Measurements from ENCODE around the gene SLC47A2.
A peak's percentile ranks its signal among the peaks of the same experiment; 100 is the strongest.

SLC47A2 gene

GRCh38 chr17:19654342-19654886 lies 62.0 kb downstream of the SLC47A2 start:
- Histone ChIP-seq H3K9me3 (replicated peaks in 1 of 2; ENCODE audit: control insufficient read depth in 2 of 2, insufficient read depth in 1 of 2, low read depth in 1 of 2, low read length in 2 of 2) (peaks cover 12 to 18% of the 10 kb centered on the region in 2 donors), H3K27ac (replicated peaks; ENCODE audit: low read length) (no peak overlapping the region), H3K9ac (ENCODE audit: low read depth, low read length, poor library complexity) (no peak overlapping the region), H4K8ac (ENCODE audit: low read depth, low read length) (no peak overlapping the region), H2AFZ (ENCODE audit: low read length) (no peak overlapping the region), H3K4me3 (ENCODE audit: low read length in 2 of 2) (no peak overlapping the region), H3K4me2 (ENCODE audit: insufficient read depth, low read length, poor library complexity, severe bottlenecking) (no peak overlapping the region), H3K79me1 (ENCODE audit: low read depth, low read length) (peaks cover 3% of the 10 kb centered on the region), H2BK5ac (ENCODE audit: low read length) (no peak overlapping the region), H3K4ac (ENCODE audit: low read length) (peak overlapping the region; percentile 28), H3K4me1 (ENCODE audit: control insufficient read depth in 2 of 2, insufficient read depth in 1 of 2, low read depth in 1 of 2, low read length in 2 of 2) (peaks cover 0 to 3% of the 10 kb centered on the region in 2 donors), H3K18ac (ENCODE audit: low read length) (no peak overlapping the region), H3K23ac (ENCODE audit: low read depth, low read length, poor library complexity) (no peak overlapping the region), H3K36me3 (replicated peaks in 1 of 2; ENCODE audit: control insufficient read depth in 2 of 2, insufficient read depth in 2 of 2, low read length in 2 of 2) (peaks cover 25 to 59% of the 10 kb centered on the region in 2 donors), H2BK120ac (ENCODE audit: low read depth, low read length) (no peak overlapping the region), H4K91ac (ENCODE audit: low read depth, low read length, poor library complexity) (no peak overlapping the region), H2BK12ac (ENCODE audit: low read length) (no peak overlapping the region), H2AK5ac (ENCODE audit: low read depth, low read length) (no peak overlapping the region), H3K27me3 (ENCODE audit: control insufficient read depth in 3 of 3, insufficient read depth in 3 of 3, low read depth in 1 of 3, low read length in 3 of 3) (no peaks in the 10 kb centered on the region), H2BK15ac (ENCODE audit: low read length) (no peak overlapping the region), H3K14ac (ENCODE audit: low read length) (peak overlapping the region; percentile 31)
- DNase-seq (ENCODE audit: low spot score) = no peak
- WGBS, 2 donors (ENCODE audit: extremely low coverage in 2 of 2, insufficient read length in 2 of 2, insufficient replicate concordance in 1 of 2) = no CpG with 5 or more reads among the region's 30 CpGs

GRCh38 chr17:19652595-19652994 lies 63.8 kb downstream of the SLC47A2 start:
- H3K9me3 ChIP-seq (replicated peaks in 1 of 2; ENCODE audit: control insufficient read depth in 2 of 2, insufficient read depth in 1 of 2, low read depth in 1 of 2, low read length in 2 of 2) = peaks cover 12 to 18% of the 10 kb centered on the region in 2 donors
- H3K4me3 ChIP-seq (ENCODE audit: low read length in 2 of 2) = no peak overlapping the region
- no peak overlapping the region for H2BK5ac ChIP-seq (ENCODE audit: low read length)
- no peak overlapping the region for H4K91ac ChIP-seq (ENCODE audit: low read depth, low read length, poor library complexity)
- H3K27ac ChIP-seq (replicated peaks; ENCODE audit: low read length) = no peak overlapping the region
- no peak overlapping the region for H4K8ac ChIP-seq (ENCODE audit: low read depth, low read length)
- no peak overlapping the region for H2BK15ac ChIP-seq (ENCODE audit: low read length)
- no peak overlapping the region for H2AFZ ChIP-seq (ENCODE audit: low read length)
- H2BK12ac ChIP-seq (ENCODE audit: low read length) = no peak overlapping the region
- no peak overlapping the region for H3K14ac ChIP-seq (ENCODE audit: low read length)
- no CpG with 5 or more reads among the region's 3 CpGs for WGBS, 2 donors (ENCODE audit: extremely low coverage in 2 of 2, insufficient read length in 2 of 2, insufficient replicate concordance in 1 of 2)
- no peak overlapping the region for H3K18ac ChIP-seq (ENCODE audit: low read length)
- DNase-seq (ENCODE audit: low spot score) = no peak
- H3K4me1 ChIP-seq (ENCODE audit: control insufficient read depth in 2 of 2, insufficient read depth in 1 of 2, low read depth in 1 of 2, low read length in 2 of 2) = peaks cover 4 to 5% of the 10 kb centered on the region in 2 donors
- no peak overlapping the region for H3K4ac ChIP-seq (ENCODE audit: low read length)
- H2BK120ac ChIP-seq (ENCODE audit: low read depth, low read length) = no peak overlapping the region
- peaks cover 3% of the 10 kb centered on the region for H3K79me1 ChIP-seq (ENCODE audit: low read depth, low read length)
- no peak overlapping the region for H2AK5ac ChIP-seq (ENCODE audit: low read depth, low read length)
- H3K27me3 ChIP-seq (ENCODE audit: control insufficient read depth in 3 of 3, insufficient read depth in 3 of 3, low read depth in 1 of 3, low read length in 3 of 3) = no peaks in the 10 kb centered on the region
- no peak overlapping the region for H3K23ac ChIP-seq (ENCODE audit: low read depth, low read length, poor library complexity)
- H3K36me3 ChIP-seq (replicated peaks in 1 of 2; ENCODE audit: control insufficient read depth in 2 of 2, insufficient read depth in 2 of 2, low read length in 2 of 2) = peaks cover 25 to 48% of the 10 kb centered on the region in 2 donors
- H3K9ac ChIP-seq (ENCODE audit: low read depth, low read length, poor library complexity) = no peak overlapping the region
- H3K4me2 ChIP-seq (ENCODE audit: insufficient read depth, low read length, poor library complexity, severe bottlenecking) = no peak overlapping the region

- no peak overlapping the region for H3K4ac ChIP-seq (ENCODE audit: low read length)
These were observed 64.7 kb downstream of the SLC47A2 start for GRCh38 chr17:19651451-19652238.

GRCh38 chr17:19650826-19651225 lies 65.6 kb downstream of the SLC47A2 start:
- H2BK120ac ChIP-seq (ENCODE audit: low read depth, low read length) = no peak overlapping the region
- H3K79me1 ChIP-seq (ENCODE audit: low read depth, low read length) = peaks cover 3% of the 10 kb centered on the region
- no peak overlapping the region for H2BK5ac ChIP-seq (ENCODE audit: low read length)
- peaks cover 12 to 13% of the 10 kb centered on the region in 2 donors for H3K9me3 ChIP-seq (replicated peaks in 1 of 2; ENCODE audit: control insufficient read depth in 2 of 2, insufficient read depth in 1 of 2, low read depth in 1 of 2, low read length in 2 of 2)
- DNase-seq (ENCODE audit: low spot score) = no peak
- H3K14ac ChIP-seq (ENCODE audit: low read length) = no peak overlapping the region
- no peak overlapping the region for H3K23ac ChIP-seq (ENCODE audit: low read depth, low read length, poor library complexity)
- WGBS, 2 donors (ENCODE audit: extremely low coverage in 2 of 2, insufficient read length in 2 of 2, insufficient replicate concordance in 1 of 2) = no CpG with 5 or more reads among the region's 1 CpG
- no peak overlapping the region for H3K18ac ChIP-seq (ENCODE audit: low read length)
- no peak overlapping the region for H2AK5ac ChIP-seq (ENCODE audit: low read depth, low read length)
- peaks cover 0 to 8% (median 0%) of the 10 kb centered on the region in 3 experiments for H3K27me3 ChIP-seq (ENCODE audit: control insufficient read depth in 3 of 3, insufficient read depth in 3 of 3, low read depth in 1 of 3, low read length in 3 of 3)
- no peak overlapping the region for H4K8ac ChIP-seq (ENCODE audit: low read depth, low read length)
- no peak overlapping the region for H3K27ac ChIP-seq (replicated peaks; ENCODE audit: low read length)
- H4K91ac ChIP-seq (ENCODE audit: low read depth, low read length, poor library complexity) = no peak overlapping the region
- H3K4me1 ChIP-seq (ENCODE audit: control insufficient read depth in 2 of 2, insufficient read depth in 1 of 2, low read depth in 1 of 2, low read length in 2 of 2) = peaks cover 13% of the 10 kb centered on the region in 2 donors
- no peak overlapping the region for H3K4me3 ChIP-seq (ENCODE audit: low read length in 2 of 2)
- no peak overlapping the region for H3K9ac ChIP-seq (ENCODE audit: low read depth, low read length, poor library complexity)
- H2BK12ac ChIP-seq (ENCODE audit: low read length) = no peak overlapping the region
- no peak overlapping the region for H2AFZ ChIP-seq (ENCODE audit: low read length)
- H3K4ac ChIP-seq (ENCODE audit: low read length) = no peak overlapping the region
- H3K36me3 ChIP-seq (replicated peaks in 1 of 2; ENCODE audit: control insufficient read depth in 2 of 2, insufficient read depth in 2 of 2, low read length in 2 of 2) = peaks cover 16 to 32% of the 10 kb centered on the region in 2 donors
- H3K4me2 ChIP-seq (ENCODE audit: insufficient read depth, low read length, poor library complexity, severe bottlenecking) = no peak overlapping the region
- H2BK15ac ChIP-seq (ENCODE audit: low read length) = no peak overlapping the region

More at GRCh38 chr17:19651451-19652238, 64.7 kb downstream of the SLC47A2 start:
- Histone ChIP-seq H2BK12ac (ENCODE audit: low read length) (no peak overlapping the region), H3K36me3 (replicated peaks in 1 of 2; ENCODE audit: control insufficient read depth in 2 of 2, insufficient read depth in 2 of 2, low read length in 2 of 2) (peaks cover 23 to 40% of the 10 kb centered on the region in 2 donors), H3K4me1 (ENCODE audit: control insufficient read depth in 2 of 2, insufficient read depth in 1 of 2, low read depth in 1 of 2, low read length in 2 of 2) (peaks cover 13% of the 10 kb centered on the region in 2 donors), H3K27ac (replicated peaks; ENCODE audit: low read length) (no peak overlapping the region), H4K8ac (ENCODE audit: low read depth, low read length) (no peak overlapping the region), H2BK15ac (ENCODE audit: low read length) (no peak overlapping the region), H2AK5ac (ENCODE audit: low read depth, low read length) (no peak overlapping the region), H2BK5ac (ENCODE audit: low read length) (no peak overlapping the region), H3K18ac (ENCODE audit: low read length) (no peak overlapping the region), H3K9ac (ENCODE audit: low read depth, low read length, poor library complexity) (no peak overlapping the region), H3K4me3 (ENCODE audit: low read length in 2 of 2) (no peak overlapping the region), H3K23ac (ENCODE audit: low read depth, low read length, poor library complexity) (no peak overlapping the region), H3K27me3 (ENCODE audit: control insufficient read depth in 3 of 3, insufficient read depth in 3 of 3, low read depth in 1 of 3, low read length in 3 of 3) (peaks cover 0 to 5% (median 0%) of the 10 kb centered on the region in 3 experiments), H4K91ac (ENCODE audit: low read depth, low read length, poor library complexity) (no peak overlapping the region), H3K14ac (ENCODE audit: low read length) (no peak overlapping the region), H2BK120ac (ENCODE audit: low read depth, low read length) (no peak overlapping the region), H3K4me2 (ENCODE audit: insufficient read depth, low read length, poor library complexity, severe bottlenecking) (no peak overlapping the region), H3K79me1 (ENCODE audit: low read depth, low read length) (peaks cover 3% of the 10 kb centered on the region), H2AFZ (ENCODE audit: low read length) (no peak overlapping the region), H3K9me3 (replicated peaks in 1 of 2; ENCODE audit: control insufficient read depth in 2 of 2, insufficient read depth in 1 of 2, low read depth in 1 of 2, low read length in 2 of 2) (peaks cover 12 to 18% of the 10 kb centered on the region in 2 donors)
- WGBS, 2 donors (ENCODE audit: extremely low coverage in 2 of 2, insufficient read length in 2 of 2, insufficient replicate concordance in 1 of 2) = no CpG with 5 or more reads among the region's 5 CpGs
- DNase-seq (ENCODE audit: low spot score) = no peak

All from neuronal stem cell (in vitro differentiated cells).